ENCODE results near the gene CSNK1A1L.

The CSNK1A1L gene

DNA sequence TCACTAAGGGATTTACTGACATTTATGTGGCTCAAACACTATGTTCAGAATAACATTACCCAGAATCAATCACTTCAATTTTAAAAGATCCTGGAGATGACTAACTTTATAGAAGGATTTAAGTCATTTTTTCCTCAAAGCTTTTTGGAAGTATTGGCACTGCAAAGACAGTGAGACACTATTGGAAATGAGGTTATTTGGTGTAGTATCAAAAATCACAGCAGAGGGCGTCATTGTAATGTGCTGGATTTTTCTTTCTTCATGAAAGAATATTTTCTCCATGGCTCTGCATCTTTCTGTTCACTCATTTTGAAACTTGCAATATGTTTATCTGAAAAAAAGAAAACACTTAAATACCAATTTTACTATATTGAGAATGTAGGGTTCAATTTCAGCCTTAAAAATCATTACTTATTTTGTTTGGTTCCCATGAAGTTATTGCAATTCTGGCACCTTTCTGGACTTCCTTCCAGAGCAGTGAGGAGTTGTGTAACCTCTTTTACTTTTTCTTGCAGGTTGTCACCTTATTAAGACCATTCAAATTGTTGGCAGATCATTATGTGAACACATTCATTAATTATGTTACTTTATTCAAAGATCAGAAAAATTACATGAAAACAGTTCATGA lies 3.7 kb upstream of the CSNK1A1L start:
- no peak overlapping the region for H3K4me3 ChIP-seq (ENCODE audit: low read depth, low read length)
- TF ChIP-seq, protein P1, sequence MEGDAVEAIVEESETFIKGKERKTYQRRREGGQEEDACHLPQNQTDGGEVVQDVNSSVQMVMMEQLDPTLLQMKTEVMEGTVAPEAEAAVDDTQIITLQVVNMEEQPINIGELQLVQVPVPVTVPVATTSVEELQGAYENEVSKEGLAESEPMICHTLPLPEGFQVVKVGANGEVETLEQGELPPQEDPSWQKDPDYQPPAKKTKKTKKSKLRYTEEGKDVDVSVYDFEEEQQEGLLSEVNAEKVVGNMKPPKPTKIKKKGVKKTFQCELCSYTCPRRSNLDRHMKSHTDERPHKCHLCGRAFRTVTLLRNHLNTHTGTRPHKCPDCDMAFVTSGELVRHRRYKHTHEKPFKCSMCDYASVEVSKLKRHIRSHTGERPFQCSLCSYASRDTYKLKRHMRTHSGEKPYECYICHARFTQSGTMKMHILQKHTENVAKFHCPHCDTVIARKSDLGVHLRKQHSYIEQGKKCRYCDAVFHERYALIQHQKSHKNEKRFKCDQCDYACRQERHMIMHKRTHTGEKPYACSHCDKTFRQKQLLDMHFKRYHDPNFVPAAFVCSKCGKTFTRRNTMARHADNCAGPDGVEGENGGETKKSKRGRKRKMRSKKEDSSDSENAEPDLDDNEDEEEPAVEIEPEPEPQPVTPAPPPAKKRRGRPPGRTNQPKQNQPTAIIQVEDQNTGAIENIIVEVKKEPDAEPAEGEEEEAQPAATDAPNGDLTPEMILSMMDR (IDR thresholded peaks at IDR 0.05; ENCODE audit: low read depth, low read length): peak; percentile 43; the same call in 1 of the 2 replicates

GRCh38 chr13:37107868-37108267 lies 2.4 kb upstream of the CSNK1A1L start:
- H3K4me3 ChIP-seq (ENCODE audit: low read depth, low read length): no peak overlapping the region

DNA sequence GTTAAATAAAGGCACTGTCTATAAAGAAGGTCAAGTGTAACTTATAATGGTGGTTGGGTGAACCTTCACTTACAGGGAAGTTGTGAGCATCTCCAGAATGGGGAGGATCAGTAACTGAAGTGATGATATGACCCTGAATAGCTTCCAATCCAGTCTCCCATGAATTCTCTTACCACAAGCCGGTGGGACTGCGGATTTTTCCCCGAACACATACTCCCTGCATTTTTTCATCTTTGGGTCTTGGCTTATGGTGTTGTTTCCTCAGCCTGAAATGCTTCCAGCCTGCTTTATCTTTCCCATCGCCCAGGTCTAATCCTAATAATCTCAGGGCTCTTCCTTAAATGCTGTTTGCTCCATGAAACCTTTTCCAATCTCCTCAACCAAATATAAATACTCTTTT lies 2.0 kb upstream of the CSNK1A1L start:
- no peak overlapping the region for H3K4me3 ChIP-seq (ENCODE audit: low read depth, low read length)
- TF ChIP-seq, protein P1 (IDR thresholded peaks at IDR 0.05; ENCODE audit: low read depth, low read length): no peak

More at GRCh38 chr13:37107868-37108267, 2.4 kb upstream of the CSNK1A1L start:
- TF ChIP-seq, protein P1 (IDR thresholded peaks at IDR 0.05; ENCODE audit: low read depth, low read length): no peak

DNA sequence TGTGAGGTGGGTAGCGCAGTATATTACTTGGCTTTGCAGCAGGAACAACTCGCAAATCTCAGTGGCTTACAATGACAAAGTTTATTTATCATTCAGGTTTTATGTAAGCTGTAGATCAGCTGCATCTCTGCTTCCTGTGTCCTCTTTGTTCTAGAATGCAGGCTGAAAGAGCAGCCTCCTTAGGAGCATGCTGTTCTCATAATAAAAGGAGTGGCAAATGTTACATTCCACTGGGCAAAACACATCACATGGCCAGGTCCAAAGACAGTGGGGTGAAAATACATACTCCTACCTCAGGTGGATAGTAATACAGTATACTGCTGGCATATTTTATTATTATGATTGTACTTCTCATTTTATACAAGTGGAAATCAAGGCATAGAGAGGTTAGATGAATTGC lies 1.2 kb upstream of the CSNK1A1L start:
- no peak overlapping the region for H3K4me3 ChIP-seq (ENCODE audit: low read depth, low read length)
- TF ChIP-seq, protein P1 (IDR thresholded peaks at IDR 0.05; ENCODE audit: low read depth, low read length): no peak

- TF ChIP-seq, protein P1 (IDR thresholded peaks at IDR 0.05; ENCODE audit: low read depth, low read length): no peak
- H3K4me3 ChIP-seq (ENCODE audit: low read depth, low read length): no peak overlapping the region
Observed at GRCh38 chr13:37102896-37103295, 2.6 kb downstream of the CSNK1A1L start.

GRCh38 chr13:37101201-37101600 lies 4.3 kb downstream of the CSNK1A1L start:
- TF ChIP-seq, protein P1 (IDR thresholded peaks at IDR 0.05; ENCODE audit: low read depth, low read length): no peak
- H3K4me3 ChIP-seq (ENCODE audit: low read depth, low read length): no peak overlapping the region

DNA sequence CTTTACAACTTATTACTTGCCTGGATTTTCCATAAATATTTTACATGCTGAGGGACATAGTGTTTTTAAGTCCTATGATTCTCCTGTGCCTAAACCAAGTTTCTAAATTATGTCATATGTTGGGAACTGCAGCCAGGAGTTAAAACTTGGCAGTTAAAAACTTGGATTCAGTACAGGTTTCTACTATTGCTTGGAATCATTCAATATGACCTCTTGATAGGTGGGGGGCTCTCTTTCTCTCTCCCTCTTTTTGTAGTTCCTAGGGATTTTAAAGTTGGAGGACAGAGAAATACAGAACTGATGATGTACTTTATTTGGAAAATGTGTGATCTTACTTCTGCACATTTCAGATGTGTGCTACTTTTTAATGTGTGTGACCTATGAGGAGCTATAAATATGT lies 4.7 kb downstream of the CSNK1A1L start:
- no peak overlapping the region for H3K4me3 ChIP-seq (ENCODE audit: low read depth, low read length)
- TF ChIP-seq, protein P1 (IDR thresholded peaks at IDR 0.05; ENCODE audit: low read depth, low read length): no peak
